Raji (cell line): Measurements from ENCODE around the gene PDZD8.

Experiments used
- POLR2A ChIP-seq: IDR thresholded peaks from 2 replicates; pipeline ENCODE4 v1.6.1; 2011; ENCODE audit warnings: low read depth, low read length, control low read depth; ENCODE audit not compliant: insufficient read depth

Gene PDZD8

GRCh38 chr10:117298219-117298618 lies 77.0 kb downstream of the PDZD8 start:
- no peak for TF ChIP-seq POLR2A

- TF ChIP-seq POLR2A: no peak
Measured at GRCh38 chr10:117294735-117295134, 80.5 kb downstream of the PDZD8 start.

- no peak for TF ChIP-seq POLR2A
Measured at GRCh38 chr10:117294039-117294645, 81.1 kb downstream of the PDZD8 start.

- TF ChIP-seq POLR2A: no peak
Measured at GRCh38 chr10:117284716-117285494, 90.3 kb downstream of the PDZD8 start.

DNA sequence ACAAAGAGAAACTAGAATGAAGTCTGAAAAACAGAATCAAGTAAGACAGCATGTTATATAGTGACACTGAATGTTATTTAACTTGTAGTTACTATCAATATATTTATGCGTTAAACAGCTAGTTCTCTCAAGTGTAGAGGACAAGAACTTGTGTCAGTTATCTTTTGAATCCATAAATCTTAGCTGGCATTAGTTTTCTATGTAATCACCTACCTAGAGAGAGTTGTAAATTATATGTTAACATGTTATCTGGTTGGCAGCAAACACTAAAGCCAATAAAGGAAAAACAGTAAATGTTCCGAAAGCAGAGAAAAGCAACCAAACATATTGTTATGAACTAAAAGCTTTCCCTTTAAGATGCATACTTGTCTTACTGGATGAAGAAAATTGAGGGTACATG lies 97.6 kb downstream of the PDZD8 start:
- TF ChIP-seq POLR2A: no peak

DNA sequence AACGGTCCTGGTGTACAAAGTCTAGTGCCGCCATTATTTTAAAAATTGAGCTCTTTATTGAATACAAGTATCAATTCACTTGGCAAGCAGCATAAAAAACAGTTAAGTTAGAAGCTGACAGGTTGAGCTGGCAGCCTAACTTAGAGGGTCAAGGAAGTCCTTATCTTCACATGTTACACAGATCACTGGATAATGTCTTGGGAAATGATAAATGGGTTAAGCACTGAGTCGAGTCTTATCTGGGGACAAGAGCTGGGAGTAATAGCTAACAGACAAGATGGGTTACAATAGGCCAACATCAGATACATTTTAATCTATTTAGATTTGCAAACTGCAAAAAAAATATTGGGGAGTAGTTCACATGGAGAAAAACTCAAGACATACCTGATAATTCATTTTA lies 100.1 kb downstream of the PDZD8 start:
- no peak for TF ChIP-seq POLR2A

- no peak for TF ChIP-seq POLR2A
Measured at GRCh38 chr10:117274509-117274908, 100.7 kb downstream of the PDZD8 start.

DNA sequence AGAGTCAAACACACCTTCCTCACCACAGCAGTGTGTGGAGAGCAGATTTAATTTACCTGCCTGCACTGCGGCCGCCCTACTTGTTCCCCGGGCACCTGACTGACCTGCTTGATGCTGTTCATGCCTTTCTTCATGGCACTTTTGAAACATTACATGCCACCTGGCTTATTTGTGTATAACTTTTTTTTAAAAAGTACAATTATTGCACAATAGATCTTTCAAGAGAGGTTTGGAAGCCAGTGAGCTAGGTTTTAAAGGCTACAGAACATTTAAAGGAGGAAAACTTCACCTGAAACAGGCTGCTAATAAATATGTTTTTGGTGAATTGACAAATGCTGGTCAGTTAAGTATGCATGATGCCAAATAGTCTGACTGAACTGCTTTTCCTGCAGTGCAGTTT lies 101.3 kb downstream of the PDZD8 start:
- no peak for TF ChIP-seq POLR2A

DNA sequence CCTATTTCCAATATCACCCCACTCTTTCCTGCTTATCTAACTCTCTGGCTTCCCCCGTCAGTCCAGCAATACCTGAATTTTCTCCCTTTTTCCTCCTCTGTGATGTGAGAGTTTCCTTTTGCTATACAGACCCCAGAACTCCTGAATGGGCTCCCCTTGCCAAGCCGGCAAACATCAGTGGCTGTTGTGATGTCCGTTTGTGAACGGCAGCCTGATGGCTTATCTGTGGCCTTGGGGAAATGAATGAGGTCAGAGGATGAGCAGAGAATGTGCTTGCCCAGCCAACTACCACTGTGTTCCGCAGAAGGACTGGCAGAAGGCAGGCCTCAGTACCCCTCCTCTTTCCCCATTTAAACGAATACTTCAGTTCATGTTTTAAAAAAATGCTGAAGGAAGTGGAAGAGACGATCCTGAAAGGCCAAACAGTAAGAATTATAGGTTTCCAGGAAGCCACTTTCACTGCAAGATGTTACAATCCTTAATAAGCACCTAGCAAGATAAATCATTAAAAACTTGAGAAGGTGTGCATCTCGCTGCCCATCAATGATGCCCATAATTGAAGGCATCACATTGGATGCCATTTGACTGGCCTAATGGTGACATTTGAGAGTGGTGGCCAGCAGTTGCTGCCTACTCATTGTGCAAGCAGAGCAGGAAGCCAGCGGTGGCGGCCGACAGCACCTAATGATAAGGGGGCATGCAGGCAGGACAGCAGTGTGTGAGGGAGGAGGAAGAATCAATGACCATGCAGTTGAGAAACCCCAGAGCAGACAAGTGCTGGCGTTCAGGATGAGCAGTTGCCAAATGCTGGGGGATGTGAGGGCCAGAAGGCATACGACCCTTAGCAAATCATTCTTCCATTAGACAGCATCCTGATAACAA lies 102.8 kb downstream of the PDZD8 start:
- no peak for TF ChIP-seq POLR2A

DNA sequence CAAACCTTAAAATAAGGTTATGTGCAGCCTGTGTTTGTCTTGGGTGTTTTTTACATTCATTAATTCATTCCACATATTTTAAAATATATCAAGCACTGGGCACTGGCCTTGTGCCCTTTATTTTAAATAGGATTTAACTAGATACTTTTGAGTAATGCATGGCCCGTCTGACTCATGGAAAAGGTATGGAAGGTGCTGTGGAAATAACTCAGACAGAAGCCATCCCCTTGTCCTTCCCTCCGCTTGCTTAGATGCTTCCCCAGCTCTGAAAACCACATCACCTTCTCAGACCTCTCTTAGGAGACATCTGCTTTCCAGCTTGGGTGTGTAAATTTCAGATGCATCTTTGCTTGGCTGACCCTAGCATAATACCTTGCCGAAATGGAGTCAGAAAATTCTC lies 103.8 kb downstream of the PDZD8 start:
- TF ChIP-seq POLR2A: no peak

DNA sequence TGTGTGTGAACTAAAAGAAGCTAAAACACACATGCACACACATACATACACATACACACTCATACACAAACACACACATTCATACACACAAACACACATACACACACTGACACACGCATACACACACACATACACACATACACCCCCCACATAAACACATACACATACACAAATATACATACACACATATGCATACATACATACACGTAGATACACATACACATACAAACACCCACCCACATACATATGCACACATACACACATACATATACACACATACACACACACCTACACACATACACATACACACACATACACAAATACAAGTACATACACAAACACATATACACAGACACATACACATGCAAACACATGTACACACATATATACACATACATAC lies 106.3 kb downstream of the PDZD8 start:
- no peak for TF ChIP-seq POLR2A

DNA sequence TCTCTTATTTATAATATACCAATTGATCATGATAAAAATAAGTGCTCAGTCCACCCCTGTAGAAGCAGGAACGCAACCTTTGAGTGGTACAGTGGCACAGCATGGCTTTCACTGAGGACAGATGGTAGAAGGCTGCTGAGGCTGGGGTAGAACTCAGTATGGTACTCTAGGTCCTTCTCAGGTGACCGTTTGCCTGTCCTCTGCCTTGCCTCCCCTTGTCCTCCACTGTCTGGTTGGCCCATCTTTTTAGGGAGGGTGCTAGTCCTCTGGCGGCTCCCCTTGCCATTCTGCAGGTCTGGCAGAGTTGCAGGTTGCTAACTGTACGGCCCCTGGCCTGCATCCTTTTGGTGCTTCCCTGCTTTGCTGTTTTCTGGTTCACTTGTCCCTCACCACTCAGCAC lies 107.0 kb downstream of the PDZD8 start:
- TF ChIP-seq POLR2A: no peak

DNA sequence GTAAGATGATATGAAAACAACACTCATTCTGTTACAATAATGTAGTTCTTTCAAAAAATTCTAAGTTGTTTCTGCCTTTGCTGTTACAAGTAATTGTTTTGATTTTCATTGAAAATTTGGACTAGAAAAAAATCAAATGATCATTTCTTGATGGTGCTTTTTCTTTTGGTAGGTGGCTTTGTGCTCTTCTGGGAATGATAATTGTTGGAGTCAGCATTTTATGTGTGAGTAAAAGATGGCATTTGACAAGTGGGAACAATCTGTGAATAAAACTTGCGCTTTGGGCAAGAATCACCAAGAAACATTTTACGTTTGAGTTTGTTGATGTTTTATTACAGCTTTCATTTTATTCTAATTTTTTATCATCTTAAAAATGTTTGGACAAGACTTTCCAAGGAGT lies 108.4 kb downstream of the PDZD8 start:
- no peak for TF ChIP-seq POLR2A

DNA sequence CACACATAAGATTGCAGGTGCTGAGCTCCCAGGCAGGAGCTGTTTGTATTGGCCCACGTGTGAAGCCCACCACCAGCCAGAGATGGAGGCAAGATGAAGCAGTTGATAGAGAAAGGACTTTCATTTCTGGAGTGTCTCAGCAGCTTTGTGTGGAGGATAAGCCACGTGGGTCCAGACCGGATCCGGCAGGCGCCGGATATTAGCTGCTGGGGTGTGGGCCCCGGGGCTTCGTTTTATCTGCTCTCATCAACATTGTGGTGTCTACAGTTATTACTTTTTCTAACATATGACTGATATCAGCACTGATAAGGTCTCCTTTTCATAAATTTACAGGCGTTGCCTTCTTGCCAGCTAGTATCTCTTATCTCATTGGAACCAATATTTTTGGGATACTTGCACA lies 108.8 kb downstream of the PDZD8 start:
- no peak for TF ChIP-seq POLR2A

DNA sequence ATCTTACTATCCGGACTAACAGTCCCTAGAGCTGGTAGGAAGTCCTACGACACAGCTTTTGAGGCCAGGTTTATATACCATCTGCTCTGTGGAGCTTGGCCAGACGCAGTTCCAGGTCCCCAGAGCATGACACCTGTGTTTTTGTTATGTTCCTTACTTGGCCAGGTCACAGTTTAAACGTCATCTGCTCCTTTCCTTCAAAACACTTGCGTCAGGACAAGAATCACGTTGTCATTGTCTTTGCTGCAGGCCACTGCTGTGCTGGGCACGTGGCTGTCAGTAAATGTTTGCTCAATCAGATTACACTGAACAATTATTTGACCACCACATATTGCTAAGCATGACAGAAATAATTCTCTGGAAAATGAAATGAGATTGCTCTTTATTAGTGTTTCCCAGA lies 110.5 kb downstream of the PDZD8 start:
- TF ChIP-seq POLR2A: no peak

GRCh38 chr10:117262903-117263293 lies 112.3 kb downstream of the PDZD8 start:
- TF ChIP-seq POLR2A: no peak

DNA sequence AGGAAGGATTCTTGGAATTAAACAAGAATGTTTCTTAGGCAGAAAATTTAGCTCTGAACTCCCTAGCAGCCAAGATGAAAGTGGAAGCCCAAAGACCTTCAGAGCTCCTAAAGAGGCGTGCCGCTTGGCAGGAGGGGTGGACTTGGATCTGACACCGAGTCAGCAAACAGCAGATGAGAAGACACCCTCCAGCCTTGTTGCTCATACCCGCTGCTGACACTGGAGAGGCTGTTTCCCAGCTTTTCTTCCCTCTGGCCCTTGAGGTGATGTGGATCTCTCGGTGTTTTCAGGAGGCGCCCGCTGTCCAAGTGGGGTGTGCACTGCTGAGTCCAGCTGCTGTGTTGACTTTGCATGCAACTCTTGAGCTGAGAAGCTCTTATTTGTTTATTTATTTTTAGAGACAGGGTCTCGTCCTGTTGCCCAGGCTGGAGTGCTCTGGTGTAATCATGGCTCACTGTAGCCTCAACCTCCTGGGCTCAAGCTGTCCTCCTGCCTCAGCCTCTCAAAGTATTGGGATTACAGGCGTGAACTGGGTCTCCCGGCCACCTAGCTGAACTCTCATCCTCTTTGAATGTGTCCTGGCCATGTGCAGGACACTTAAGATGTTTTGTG lies 112.8 kb downstream of the PDZD8 start:
- TF ChIP-seq POLR2A: no peak
